Heart right ventricle (tissue), 16 donors: ENCODE results near the gene C9orf43. TPM values are rescaled to one million over a fixed set of nuclear protein-coding genes. Genes with fewer than 3 reads are reported as not detected.
A peak's percentile ranks its signal among the peaks of the same experiment; 100 is the strongest.

Source experiments
- ATAC-seq, 8 donors: fragments of 200-7000 bp; cut with Tn5 transposase; one replicate each; pipeline ENCODE4 v1.9.1; 2020; ENCODE audit warnings: mild to moderate bottlenecking in 8 of 8, moderate library complexity in 8 of 8, moderate number of reproducible peaks in 1 of 8
- DNase-seq, 2 donors: peaks; one replicate each; pipeline ENCODE4 v3.0.0-alpha.2; 2020
- H3K27ac ChIP-seq, 10 donors: fragments of 200-600 bp; sonication (generic) in 2 of 10; one replicate each; pipeline versions ENCODE4 v1.5.0 to v1.8.0; 2020 to 2022; ENCODE audit warnings: mild to moderate bottlenecking in 3 of 10
- H3K27me3 ChIP-seq, 7 donors: fragments of 200-600 bp; one replicate each; pipeline ENCODE4 v1.8.0; 2021 to 2022; ENCODE audit warnings: mild to moderate bottlenecking in 2 of 7
- H3K36me3 ChIP-seq, 9 donors: fragments of 200-600 bp; sonication (generic) in 1 of 9; one replicate each; pipeline versions ENCODE4 v1.5.0 to v1.8.0; 2020 to 2022; ENCODE audit warnings: mild to moderate bottlenecking in 2 of 9
- H3K4me1 ChIP-seq, 9 donors: fragments of 200-600 bp; sonication (generic) in 1 of 9; one replicate each; pipeline versions ENCODE4 v1.5.0 to v1.8.0; 2020 to 2022; ENCODE audit warnings: mild to moderate bottlenecking in 4 of 9
- H3K4me3 ChIP-seq, 10 donors: fragments of 200-600 bp; sonication (generic) in 2 of 10; one replicate each; pipeline versions ENCODE4 v1.5.0 to v1.8.0; 2020 to 2022; ENCODE audit warnings: mild to moderate bottlenecking in 7 of 10, moderate library complexity in 2 of 10
- H3K9me3 ChIP-seq, 11 donors: fragments of 200-600 bp in 10 of 11; sonication (generic) in 2 of 11; one replicate each; pipeline versions ENCODE4 v1.5.0 to v1.8.0; 2013 to 2022; ENCODE audit warnings: mild to moderate bottlenecking in 2 of 11, control low read depth in 1 of 11, moderate library complexity in 1 of 11
- CTCF ChIP-seq, 9 donors: fragments of 200-600 bp; sonication (generic) in 2 of 9; IDR thresholded peaks; one replicate each; pipeline versions ENCODE4 v1.5.0 to v1.8.0; 2021 to 2022; ENCODE audit warnings: antibody characterized with exemption in 9 of 9, mild to moderate bottlenecking in 5 of 9, moderate library complexity in 1 of 9
- WGBS, 2 donors: extraction: QIAGEN DNeasy Blood & Tissue Kit; methylation state at CpG; one replicate each; pipeline ENCODE4 v1.1.7; 2013; ENCODE audit warnings: inconsistent platforms in 1 of 2; 5-methylcytosine and 5-hydroxymethylcytosine counted together
- intact Hi-C, 10 donors: fragments of 100-400 bp; cut with DNase I; formaldehyde crosslinking; loops; one replicate each; pipeline versions ENCODE4 v1.11.1 to v1.14.2; 2022
- polyA plus RNA-seq, 2 donors: library from polyadenylated mRNA; stranded (reverse); fragments of 200-250 nt; gene quantifications; one replicate each; pipeline ENCODE4 v1.2.3, GENCODE V29; 2013
- total RNA-seq, 10 donors: library from RNA; stranded (reverse); fragmentation: NEBNext Ultra II Directional in 3 of 10; extraction: Animal tissue kit (Norgen Biotek cat#: 25700) in 3 of 10; gene quantifications; one replicate each; pipeline versions ENCODE4 v1.2.1 to v1.2.4, GENCODE V29; 2021 to 2023
- donor health status: Arrhythmogenic right ventricular cardiomyopathy.
- donor health status: ischemic (EF 13 %, LVEDD 7.1; RV severe dilation, severe dysfunction).
- donor health status: healthy with polysubstance abuse.
- donor health status: DM: no; HTN: yes; CAD: no.
- donor health status: DM: no; HTN: no; CAD: no.
- donor health status: ischemic (EF 25% LVEDD 6.9; RV normal size, moderate dysfunction).
- donor health status: ischemic (EF 25% LVEDD 5.7; RV mildly dilated, moderate dysfunction).
- donor health status: healthy.
- donor health status: DM: yes; HTN: yes; CAD: no.
- donor health status: Ischemic cardiomyopathy.
- donor health status: ischemic (EF 35%, LVEDD 5.7; RV mildly dilated, moderate dysfunction).
- donor health status: nonischemic (EF 11% LVEDD 7.7; RV severe dilation, severe dysfunction).
- donor health status: DM: yes; HTN: yes; CAD: no.
- donor health status: PGD.
- donor health status: ischemic (EF 29% LVEDD 5.4; RV normal size, mild dysfunction).
- donor health status: nonischemic (EF 23%, LVEDD 6.1; RV moderate dilation, normal function).

The C9orf43 gene
- total and polyA plus RNA-seq, 12 donors, result 0.06 to 1.1 (median 0.28) TPM; not detected in 2

DNA sequence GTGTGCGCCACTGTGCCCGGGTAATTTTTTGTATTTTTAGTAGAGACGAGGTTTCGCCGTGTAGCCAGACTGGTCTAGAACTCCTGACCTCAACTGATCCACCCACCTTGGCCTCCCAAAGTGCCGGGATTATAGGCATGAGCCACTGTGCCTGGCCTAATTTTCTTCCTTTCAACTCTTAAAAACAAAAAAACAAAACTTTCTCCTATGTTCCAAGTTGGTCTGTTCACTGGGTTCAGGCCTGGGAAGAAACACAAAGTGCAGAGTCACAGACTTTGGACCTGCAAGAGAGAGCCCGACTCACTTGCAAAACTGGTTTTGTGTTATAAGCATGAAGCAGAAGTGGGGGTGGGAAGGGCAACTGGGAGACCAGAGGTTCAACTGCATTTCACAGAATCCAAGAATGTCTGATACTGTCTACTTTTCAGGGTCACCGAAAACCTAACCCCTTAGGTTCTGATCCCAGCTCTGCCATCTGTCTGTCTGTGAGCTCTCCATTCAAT lies 28.6 kb upstream of the C9orf43 start:
- peaks cover 0 to 3% (median 0%) of the 10 kb centered on the region in 9 donors for H3K4me1 ChIP-seq
- 91 to 93% methylated on average over 8 of the region's 8 CpGs for WGBS, 2 donors
- TF ChIP-seq CTCF (IDR thresholded peaks at IDR 0.05), result no peak
- H3K36me3 ChIP-seq, result peaks cover 0 to 15% (median under 1%) of the 10 kb centered on the region in 9 donors
- ATAC-seq, result no peak
- H3K4me3 ChIP-seq, result no peak overlapping the region
- intact Hi-C loops, result no loop called here
- H3K9me3 ChIP-seq, result no peaks in the 10 kb centered on the region
- no peaks in the 10 kb centered on the region for H3K27me3 ChIP-seq
- H3K27ac ChIP-seq, result no peak overlapping the region
- no peak for DNase-seq

GRCh38 chr9:113386571-113387393 lies 23.8 kb upstream of the C9orf43 start:
- no peak for TF ChIP-seq CTCF (IDR thresholded peaks at IDR 0.05)
- H3K36me3 ChIP-seq, result peaks cover 0 to 63% (median 46%) of the 10 kb centered on the region in 9 donors

GRCh38 chr9:113387560-113388230 lies 22.9 kb upstream of the C9orf43 start:
- Histone ChIP-seq H3K27ac (no peak overlapping the region), H3K4me1 (no peaks in the 10 kb centered on the region), H3K4me3 (no peak overlapping the region), H3K36me3 (peaks cover 0 to 73% (median 52%) of the 10 kb centered on the region in 9 donors), H3K9me3 (no peaks in the 10 kb centered on the region), H3K27me3 (no peaks in the 10 kb centered on the region)
- no peak for ATAC-seq
- no peak for TF ChIP-seq CTCF (IDR thresholded peaks at IDR 0.05)
- no peak for DNase-seq
- intact Hi-C loops, result no loop called here
- 86 to 93% methylated on average over 9 of the region's 9 CpGs for WGBS, 2 donors

More at GRCh38 chr9:113386571-113387393, 23.8 kb upstream of the C9orf43 start:
- ATAC-seq, result peak in 1 of 8 donors; percentile 35
- no peak for DNase-seq
- 92 to 96% methylated on average over 4 of the region's 4 CpGs for WGBS, 2 donors
- H3K4me3 ChIP-seq, result no peak overlapping the region
- no peaks in the 10 kb centered on the region for H3K9me3 ChIP-seq
- H3K27ac ChIP-seq, result no peak overlapping the region
- H3K4me1 ChIP-seq, result no peaks in the 10 kb centered on the region
- no peaks in the 10 kb centered on the region for H3K27me3 ChIP-seq
- intact Hi-C loops, result no loop called here

- no peak overlapping the region for H3K27ac ChIP-seq
- no peaks in the 10 kb centered on the region for H3K9me3 ChIP-seq
- peaks cover 0 to 84% (median 52%) of the 10 kb centered on the region in 9 donors for H3K36me3 ChIP-seq
- 89 to 90% methylated on average over 13 of the region's 13 CpGs for WGBS, 2 donors
- TF ChIP-seq CTCF (IDR thresholded peaks at IDR 0.05), result no peak
- intact Hi-C loops, result no loop called here
- no peak for DNase-seq
- ATAC-seq, result no peak
- no peaks in the 10 kb centered on the region for H3K4me1 ChIP-seq
- H3K27me3 ChIP-seq, result no peaks in the 10 kb centered on the region
- no peak overlapping the region for H3K4me3 ChIP-seq
Observed at GRCh38 chr9:113388833-113389232, 21.7 kb upstream of the C9orf43 start.
